ENCODE results near the gene PTPMT1. TPM values are rescaled to one million over a fixed set of nuclear protein-coding genes. Genes with fewer than 3 reads are reported as not detected.

The PTPMT1 gene
- polyA plus RNA-seq, 1 donor from 2014 or later = 2.7 TPM

DNA sequence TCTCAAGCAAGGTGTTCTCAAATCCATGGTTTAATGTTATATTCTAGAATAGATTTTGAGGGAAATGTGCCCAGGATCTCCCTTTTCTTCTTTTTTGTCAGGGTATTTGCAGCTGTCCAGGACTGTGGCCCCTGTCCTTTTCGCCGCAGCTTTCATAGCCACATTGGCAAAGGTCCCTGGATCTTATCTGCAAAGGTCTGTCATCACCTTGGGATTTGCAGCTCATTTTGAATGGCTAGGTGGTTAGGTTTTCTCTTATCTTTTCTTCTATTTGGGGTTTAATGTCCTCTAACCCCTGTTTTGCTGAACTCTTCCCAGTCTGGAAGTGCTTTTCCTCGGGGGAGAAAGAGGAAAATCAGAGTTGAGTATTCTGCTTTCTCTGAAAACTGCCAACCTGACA is 40.5 kb downstream of the PTPMT1 start:
- Histone ChIP-seq H3K9ac (ENCODE audit: low read length) (no peak overlapping the region), H3K4me3 (ENCODE audit: low read length) (no peak overlapping the region)
- TF ChIP-seq, protein P1, sequence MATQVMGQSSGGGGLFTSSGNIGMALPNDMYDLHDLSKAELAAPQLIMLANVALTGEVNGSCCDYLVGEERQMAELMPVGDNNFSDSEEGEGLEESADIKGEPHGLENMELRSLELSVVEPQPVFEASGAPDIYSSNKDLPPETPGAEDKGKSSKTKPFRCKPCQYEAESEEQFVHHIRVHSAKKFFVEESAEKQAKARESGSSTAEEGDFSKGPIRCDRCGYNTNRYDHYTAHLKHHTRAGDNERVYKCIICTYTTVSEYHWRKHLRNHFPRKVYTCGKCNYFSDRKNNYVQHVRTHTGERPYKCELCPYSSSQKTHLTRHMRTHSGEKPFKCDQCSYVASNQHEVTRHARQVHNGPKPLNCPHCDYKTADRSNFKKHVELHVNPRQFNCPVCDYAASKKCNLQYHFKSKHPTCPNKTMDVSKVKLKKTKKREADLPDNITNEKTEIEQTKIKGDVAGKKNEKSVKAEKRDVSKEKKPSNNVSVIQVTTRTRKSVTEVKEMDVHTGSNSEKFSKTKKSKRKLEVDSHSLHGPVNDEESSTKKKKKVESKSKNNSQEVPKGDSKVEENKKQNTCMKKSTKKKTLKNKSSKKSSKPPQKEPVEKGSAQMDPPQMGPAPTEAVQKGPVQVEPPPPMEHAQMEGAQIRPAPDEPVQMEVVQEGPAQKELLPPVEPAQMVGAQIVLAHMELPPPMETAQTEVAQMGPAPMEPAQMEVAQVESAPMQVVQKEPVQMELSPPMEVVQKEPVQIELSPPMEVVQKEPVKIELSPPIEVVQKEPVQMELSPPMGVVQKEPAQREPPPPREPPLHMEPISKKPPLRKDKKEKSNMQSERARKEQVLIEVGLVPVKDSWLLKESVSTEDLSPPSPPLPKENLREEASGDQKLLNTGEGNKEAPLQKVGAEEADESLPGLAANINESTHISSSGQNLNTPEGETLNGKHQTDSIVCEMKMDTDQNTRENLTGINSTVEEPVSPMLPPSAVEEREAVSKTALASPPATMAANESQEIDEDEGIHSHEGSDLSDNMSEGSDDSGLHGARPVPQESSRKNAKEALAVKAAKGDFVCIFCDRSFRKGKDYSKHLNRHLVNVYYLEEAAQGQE (IDR thresholded peaks at IDR 0.05; ENCODE audit: borderline replicate concordance) = no peak
- TF ChIP-seq TAF1 (IDR thresholded peaks at IDR 0.05; ENCODE audit: low read depth) = no peak
- no peak for TF ChIP-seq EP300 (conservative IDR thresholded peaks at IDR 0.05; ENCODE audit: poor library complexity, severe bottlenecking)
- TF ChIP-seq POLR2AphosphoS5 (IDR thresholded peaks at IDR 0.05) = no peak
- no peak for TF ChIP-seq SMC3 (conservative IDR thresholded peaks at IDR 0.05; ENCODE audit: poor library complexity)
- no peak for TF ChIP-seq MXI1 (conservative IDR thresholded peaks at IDR 0.05; ENCODE audit: poor library complexity, severe bottlenecking)
- TF ChIP-seq, protein P2, sequence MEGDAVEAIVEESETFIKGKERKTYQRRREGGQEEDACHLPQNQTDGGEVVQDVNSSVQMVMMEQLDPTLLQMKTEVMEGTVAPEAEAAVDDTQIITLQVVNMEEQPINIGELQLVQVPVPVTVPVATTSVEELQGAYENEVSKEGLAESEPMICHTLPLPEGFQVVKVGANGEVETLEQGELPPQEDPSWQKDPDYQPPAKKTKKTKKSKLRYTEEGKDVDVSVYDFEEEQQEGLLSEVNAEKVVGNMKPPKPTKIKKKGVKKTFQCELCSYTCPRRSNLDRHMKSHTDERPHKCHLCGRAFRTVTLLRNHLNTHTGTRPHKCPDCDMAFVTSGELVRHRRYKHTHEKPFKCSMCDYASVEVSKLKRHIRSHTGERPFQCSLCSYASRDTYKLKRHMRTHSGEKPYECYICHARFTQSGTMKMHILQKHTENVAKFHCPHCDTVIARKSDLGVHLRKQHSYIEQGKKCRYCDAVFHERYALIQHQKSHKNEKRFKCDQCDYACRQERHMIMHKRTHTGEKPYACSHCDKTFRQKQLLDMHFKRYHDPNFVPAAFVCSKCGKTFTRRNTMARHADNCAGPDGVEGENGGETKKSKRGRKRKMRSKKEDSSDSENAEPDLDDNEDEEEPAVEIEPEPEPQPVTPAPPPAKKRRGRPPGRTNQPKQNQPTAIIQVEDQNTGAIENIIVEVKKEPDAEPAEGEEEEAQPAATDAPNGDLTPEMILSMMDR (IDR thresholded peaks at IDR 0.05; ENCODE audit: poor library complexity, severe bottlenecking) = no peak
- TF ChIP-seq EZH2 (IDR thresholded peaks at IDR 0.05; ENCODE audit: borderline replicate concordance, insufficient read depth, low read length, poor library complexity, severe bottlenecking) = no peak
- TF ChIP-seq RAD21 (conservative IDR thresholded peaks at IDR 0.05) = no peak

DNA sequence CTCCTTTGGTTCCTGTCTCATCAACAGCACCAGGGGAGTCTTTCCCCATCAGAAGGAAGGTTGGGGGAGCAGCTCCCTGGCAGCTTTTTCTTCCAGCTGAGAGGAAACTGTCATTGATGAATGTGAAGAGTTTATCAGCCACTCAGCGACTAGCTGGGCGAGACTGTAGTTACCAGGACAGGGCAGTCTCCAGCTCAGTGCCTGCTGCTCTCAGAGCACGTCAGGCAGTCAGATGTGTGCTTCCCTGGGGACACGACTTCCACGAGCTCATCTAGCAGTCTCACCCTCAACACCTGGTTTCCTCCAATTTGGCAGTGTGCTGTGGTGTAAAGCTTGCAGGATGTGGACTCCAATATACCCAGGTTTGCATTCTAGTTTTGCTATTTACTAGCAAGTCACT is 41.3 kb downstream of the PTPMT1 start:
- TF ChIP-seq, protein P1 (IDR thresholded peaks at IDR 0.05; ENCODE audit: borderline replicate concordance) = no peak
- TF ChIP-seq POLR2AphosphoS5 (IDR thresholded peaks at IDR 0.05) = peak; percentile 16
- no peak overlapping the region for H2AFZ ChIP-seq (ENCODE audit: low read depth, low read length)
- no peaks in the 10 kb centered on the region for H3K9me3 ChIP-seq (ENCODE audit: low read length)
- H3K4me3 ChIP-seq (ENCODE audit: low read length) = no peak overlapping the region
- no peaks in the 10 kb centered on the region for H3F3A ChIP-seq (ENCODE audit: insufficient read depth, low read length, poor library complexity, severe bottlenecking)
- H3K9ac ChIP-seq (ENCODE audit: low read length) = no peak overlapping the region
- no peaks in the 10 kb centered on the region for H3K9me2 ChIP-seq (ENCODE audit: insufficient read depth, low read length)
- H3K36me3 ChIP-seq (ENCODE audit: insufficient read depth, low read length) = no peaks in the 10 kb centered on the region
- H4K20me1 ChIP-seq (ENCODE audit: insufficient read depth) = no peaks in the 10 kb centered on the region
- no peak overlapping the region for H3K27ac ChIP-seq (ENCODE audit: low read length)
- no peaks in the 10 kb centered on the region for H3K27me3 ChIP-seq (ENCODE audit: insufficient read depth, low read depth, low read length)
- no peaks in the 10 kb centered on the region for H3K79me2 ChIP-seq (replicated peaks; ENCODE audit: insufficient read depth, low read length)
- H3K4me2 ChIP-seq (ENCODE audit: low read length) = no peak overlapping the region

More for the DNA sequence above, 40.5 kb downstream of the PTPMT1 start:
- no peaks in the 10 kb centered on the region for H4K20me1 ChIP-seq (ENCODE audit: insufficient read depth)
- H3K79me2 ChIP-seq (replicated peaks; ENCODE audit: insufficient read depth, low read length) = no peaks in the 10 kb centered on the region
- no peaks in the 10 kb centered on the region for H3K36me3 ChIP-seq (ENCODE audit: insufficient read depth, low read length)
- no peaks in the 10 kb centered on the region for H3K9me2 ChIP-seq (ENCODE audit: insufficient read depth, low read length)
- no peaks in the 10 kb centered on the region for H3K27me3 ChIP-seq (ENCODE audit: insufficient read depth, low read depth, low read length)
- no peak overlapping the region for H2AFZ ChIP-seq (ENCODE audit: low read depth, low read length)
- no peaks in the 10 kb centered on the region for H3F3A ChIP-seq (ENCODE audit: insufficient read depth, low read length, poor library complexity, severe bottlenecking)
- no peak overlapping the region for H3K4me2 ChIP-seq (ENCODE audit: low read length)
- H3K27ac ChIP-seq (ENCODE audit: low read length) = no peak overlapping the region
- H3K9me3 ChIP-seq (ENCODE audit: low read length) = no peaks in the 10 kb centered on the region

Measured in neural cell (in vitro differentiated cells).